Activated T-helper 2 cell treated with anti-CD3 and anti-CD28 coated beads, Interferon-gamma antibody, Interleukin-2, Interleukin-4, amounts not matched to agents 10 μg/mL and 5 μg/mL and 100 μg/mL, durations not matched to agents 14 hours and 24 hours and 36 hours (primary cell): ENCODE results near the gene GNAL. TPM values are rescaled to one million over a fixed set of nuclear protein-coding genes. Genes with fewer than 3 reads are reported as not detected.
A peak's percentile ranks its signal among the peaks of the same experiment; 100 is the strongest.
"Not testable (repeated sequence)": the region's sequence is repeated elsewhere in the genome, so short reads cannot be mapped to it uniquely, and the experiment has no call there.

Source experiments
- DNase-seq: peaks from one replicate; pipeline ENCODE4 v3.0.0; 2021; ENCODE audit warnings: low spot score
- H3K27ac Mint-ChIP-seq: one replicate; pipeline ENCODE4 v1.8.0; 2021; ENCODE audit warnings: mixed read lengths
- H3K27me3 Mint-ChIP-seq: one replicate; pipeline ENCODE4 v1.8.0; 2021; ENCODE audit warnings: low read depth, mixed read lengths
- H3K36me3 Mint-ChIP-seq: one replicate; pipeline ENCODE4 v1.8.0; 2021; ENCODE audit warnings: low read depth, mixed read lengths
- H3K4me1 Mint-ChIP-seq: one replicate; pipeline ENCODE4 v1.8.0; 2021; ENCODE audit warnings: low read depth, mixed read lengths
- H3K4me3 Mint-ChIP-seq: one replicate; pipeline ENCODE4 v1.8.0; 2021; ENCODE audit warnings: low read depth, mild to moderate bottlenecking, moderate library complexity, mixed read lengths
- H3K9me3 Mint-ChIP-seq: one replicate; pipeline ENCODE4 v1.8.0; 2021; ENCODE audit warnings: mixed read lengths
- intact Hi-C: fragments of 100-400 bp; cut with micrococcal nuclease; formaldehyde crosslinking; loops from one replicate; pipeline ENCODE4 v1.15.1; 2023
- total RNA-seq: library from RNA; stranded (reverse); gene quantifications from 2 replicates; pipeline ENCODE4 v1.2.3, GENCODE V29; 2022

GNAL gene
- 0.14 and 0.52 TPM in 2 replicates for total RNA-seq

- Mint-ChIP-seq H3K4me3 (peak within 1 kb of the TSS; percentile 53), H3K9me3 (no peaks in the 10 kb centered on the region), H3K4me1 (peaks cover 6% of the 10 kb centered on the region), H3K36me3 (no peaks in the 10 kb centered on the region), H3K27ac (no peak within 1 kb of the TSS), H3K27me3 (peaks cover 43% of the 10 kb centered on the region)
- DNase-seq = peak; percentile 55
- intact Hi-C loops = no loop called here
Observed at GRCh38 chr18:11688972-11689668, at the start of gene GNAL. Gene GNAL (plus strand): TSS chr18:11689264. CDS start chr18:11689564, 300 bp downstream.

GRCh38 chr18:11647310-11647709, 41.8 kb upstream of the GNAL start:
- H3K4me1 Mint-ChIP-seq, H3K9me3 Mint-ChIP-seq, H3K27ac Mint-ChIP-seq, DNase-seq, H3K27me3 Mint-ChIP-seq, H3K36me3 Mint-ChIP-seq, H3K4me3 Mint-ChIP-seq, intact Hi-C loops: not testable (repeated sequence)

GRCh38 chr18:11647804-11648203, 41.3 kb upstream of the GNAL start:
- H3K36me3 Mint-ChIP-seq, H3K9me3 Mint-ChIP-seq, intact Hi-C loops, H3K27me3 Mint-ChIP-seq, H3K4me1 Mint-ChIP-seq, H3K27ac Mint-ChIP-seq, H3K4me3 Mint-ChIP-seq, DNase-seq: not testable (repeated sequence)

GRCh38 chr18:11649839-11650238, 39.2 kb upstream of the GNAL start:
- no peaks in the 10 kb centered on the region for H3K36me3 Mint-ChIP-seq
- no peak overlapping the region for H3K27ac Mint-ChIP-seq
- H3K4me3 Mint-ChIP-seq = no peak overlapping the region
- H3K4me1 Mint-ChIP-seq = no peaks in the 10 kb centered on the region
- DNase-seq = no peak
- intact Hi-C loops = no loop called here
- peaks cover 8% of the 10 kb centered on the region for H3K27me3 Mint-ChIP-seq
- peaks cover 3% of the 10 kb centered on the region for H3K9me3 Mint-ChIP-seq

GRCh38 chr18:11651899-11652298, 37.2 kb upstream of the GNAL start:
- H3K36me3 Mint-ChIP-seq = no peaks in the 10 kb centered on the region
- DNase-seq = no peak
- H3K4me3 Mint-ChIP-seq = no peak overlapping the region
- H3K9me3 Mint-ChIP-seq = peaks cover 3% of the 10 kb centered on the region
- H3K27me3 Mint-ChIP-seq = peaks cover 14% of the 10 kb centered on the region
- peaks cover 3% of the 10 kb centered on the region for H3K4me1 Mint-ChIP-seq
- H3K27ac Mint-ChIP-seq = no peak overlapping the region
- intact Hi-C loops = no loop called here

GRCh38 chr18:11653521-11653920, 35.5 kb upstream of the GNAL start:
- H3K4me3 Mint-ChIP-seq = no peak overlapping the region
- DNase-seq = no peak
- peaks cover 23% of the 10 kb centered on the region for H3K27me3 Mint-ChIP-seq
- H3K4me1 Mint-ChIP-seq = peaks cover 3% of the 10 kb centered on the region
- H3K9me3 Mint-ChIP-seq = no peaks in the 10 kb centered on the region
- no peak overlapping the region for H3K27ac Mint-ChIP-seq
- intact Hi-C loops = no loop called here
- no peaks in the 10 kb centered on the region for H3K36me3 Mint-ChIP-seq

- H3K27ac Mint-ChIP-seq = no peak overlapping the region
- no peaks in the 10 kb centered on the region for H3K9me3 Mint-ChIP-seq
- H3K36me3 Mint-ChIP-seq = no peaks in the 10 kb centered on the region
- peak; percentile 22 for DNase-seq
- H3K4me3 Mint-ChIP-seq = no peak overlapping the region
- intact Hi-C loops = no loop called here
- peaks cover 25% of the 10 kb centered on the region for H3K27me3 Mint-ChIP-seq
- H3K4me1 Mint-ChIP-seq = peaks cover 3% of the 10 kb centered on the region
Observed at GRCh38 chr18:11654736-11655605, 34.1 kb upstream of the GNAL start.

- no peak for DNase-seq
- intact Hi-C loops = no loop called here
- H3K4me3 Mint-ChIP-seq = no peak overlapping the region
- no peak overlapping the region for H3K27ac Mint-ChIP-seq
- H3K27me3 Mint-ChIP-seq = peaks cover 25% of the 10 kb centered on the region
- no peaks in the 10 kb centered on the region for H3K9me3 Mint-ChIP-seq
- no peaks in the 10 kb centered on the region for H3K36me3 Mint-ChIP-seq
- H3K4me1 Mint-ChIP-seq = peaks cover 3% of the 10 kb centered on the region
Observed at GRCh38 chr18:11655606-11655932, 33.5 kb upstream of the GNAL start.

GRCh38 chr18:11657152-11657551, 31.9 kb upstream of the GNAL start:
- DNase-seq = no peak
- Mint-ChIP-seq H3K27me3 (peaks cover 25% of the 10 kb centered on the region), H3K4me3 (no peak overlapping the region), H3K4me1 (peaks cover 3% of the 10 kb centered on the region), H3K9me3 (no peaks in the 10 kb centered on the region), H3K27ac (no peak overlapping the region), H3K36me3 (no peaks in the 10 kb centered on the region)
- intact Hi-C loops = no loop called here

GRCh38 chr18:11657554-11657953, 31.5 kb upstream of the GNAL start:
- Mint-ChIP-seq H3K4me3 (no peak overlapping the region), H3K36me3 (no peaks in the 10 kb centered on the region), H3K9me3 (no peaks in the 10 kb centered on the region), H3K4me1 (peaks cover 3% of the 10 kb centered on the region), H3K27me3 (peaks cover 25% of the 10 kb centered on the region), H3K27ac (no peak overlapping the region)
- DNase-seq = no peak
- intact Hi-C loops = no loop called here

GRCh38 chr18:11658019-11658418, 31.0 kb upstream of the GNAL start:
- no peaks in the 10 kb centered on the region for H3K36me3 Mint-ChIP-seq
- H3K4me1 Mint-ChIP-seq = peaks cover 3% of the 10 kb centered on the region
- no peak for DNase-seq
- no peak overlapping the region for H3K27ac Mint-ChIP-seq
- no peak overlapping the region for H3K4me3 Mint-ChIP-seq
- intact Hi-C loops = no loop called here
- H3K9me3 Mint-ChIP-seq = no peaks in the 10 kb centered on the region
- H3K27me3 Mint-ChIP-seq = peaks cover 25% of the 10 kb centered on the region

- peaks cover 3% of the 10 kb centered on the region for H3K4me1 Mint-ChIP-seq
- H3K9me3 Mint-ChIP-seq = no peaks in the 10 kb centered on the region
- no peak overlapping the region for H3K4me3 Mint-ChIP-seq
- peaks cover 23% of the 10 kb centered on the region for H3K27me3 Mint-ChIP-seq
- H3K27ac Mint-ChIP-seq = no peak overlapping the region
- intact Hi-C loops = no loop called here
- H3K36me3 Mint-ChIP-seq = no peaks in the 10 kb centered on the region
- no peak for DNase-seq
Observed at GRCh38 chr18:11658989-11659388, 30.1 kb upstream of the GNAL start.

GRCh38 chr18:11660691-11661090, 28.4 kb upstream of the GNAL start:
- no peaks in the 10 kb centered on the region for H3K9me3 Mint-ChIP-seq
- no peak overlapping the region for H3K27ac Mint-ChIP-seq
- H3K4me3 Mint-ChIP-seq = no peak overlapping the region
- H3K27me3 Mint-ChIP-seq = peaks cover 13% of the 10 kb centered on the region
- intact Hi-C loops = no loop called here
- H3K36me3 Mint-ChIP-seq = no peaks in the 10 kb centered on the region
- no peak for DNase-seq
- no peaks in the 10 kb centered on the region for H3K4me1 Mint-ChIP-seq
